ENCODE measurements around the gene MTMR1.

MTMR1 gene

GRCh38 chrX:150792949-150793527 lies 99.8 kb downstream of the MTMR1 start:
- no peak overlapping the region for H3K4me3 ChIP-seq (ENCODE audit: low read length)
- TF ChIP-seq CTCF (conservative IDR thresholded peaks at IDR 0.05; ENCODE audit: low read length), result no peak
- DNase-seq (ENCODE audit: low read depth), result no peak

GRCh38 chrX:150805736-150806135 lies 112.5 kb downstream of the MTMR1 start:
- no peak for DNase-seq (ENCODE audit: low read depth)
- TF ChIP-seq CTCF (conservative IDR thresholded peaks at IDR 0.05; ENCODE audit: low read length), result no peak
- no peak overlapping the region for H3K4me3 ChIP-seq (ENCODE audit: low read length)

- no peak overlapping the region for H3K4me3 ChIP-seq (ENCODE audit: low read length)
- no peak for TF ChIP-seq CTCF (conservative IDR thresholded peaks at IDR 0.05; ENCODE audit: low read length)
- DNase-seq (ENCODE audit: low read depth), result no peak
These were observed 113.6 kb downstream of the MTMR1 start for GRCh38 chrX:150806827-150807226.

GRCh38 chrX:150813922-150814321 lies 120.7 kb downstream of the MTMR1 start:
- no peak overlapping the region for H3K4me3 ChIP-seq (ENCODE audit: low read length)
- peak; percentile 54 for DNase-seq (ENCODE audit: low read depth)
- no peak for TF ChIP-seq CTCF (conservative IDR thresholded peaks at IDR 0.05; ENCODE audit: low read length)

Data from AG10803 (cell line).